LNCaP clone FGC (cell line): ENCODE data around the gene SRPRB.

Experiments
- DNase-seq: peaks from one replicate; pipeline ENCODE4 v3.0.0-alpha.2; 2011; ENCODE audit warnings: low read depth
- H3K4me3 ChIP-seq: 2 replicates; pipeline ENCODE4 v1.5.1; 2011; ENCODE audit warnings: mild to moderate bottlenecking, low read depth, low read length, control low read depth
- CTCF ChIP-seq: IDR thresholded peaks from 2 replicates; pipeline ENCODE4 v1.5.1; 2012; ENCODE audit warnings: mild to moderate bottlenecking; ENCODE audit not compliant: control insufficient read depth, insufficient read depth; ENCODE audit errors: extremely low read depth

The SRPRB gene

DNA sequence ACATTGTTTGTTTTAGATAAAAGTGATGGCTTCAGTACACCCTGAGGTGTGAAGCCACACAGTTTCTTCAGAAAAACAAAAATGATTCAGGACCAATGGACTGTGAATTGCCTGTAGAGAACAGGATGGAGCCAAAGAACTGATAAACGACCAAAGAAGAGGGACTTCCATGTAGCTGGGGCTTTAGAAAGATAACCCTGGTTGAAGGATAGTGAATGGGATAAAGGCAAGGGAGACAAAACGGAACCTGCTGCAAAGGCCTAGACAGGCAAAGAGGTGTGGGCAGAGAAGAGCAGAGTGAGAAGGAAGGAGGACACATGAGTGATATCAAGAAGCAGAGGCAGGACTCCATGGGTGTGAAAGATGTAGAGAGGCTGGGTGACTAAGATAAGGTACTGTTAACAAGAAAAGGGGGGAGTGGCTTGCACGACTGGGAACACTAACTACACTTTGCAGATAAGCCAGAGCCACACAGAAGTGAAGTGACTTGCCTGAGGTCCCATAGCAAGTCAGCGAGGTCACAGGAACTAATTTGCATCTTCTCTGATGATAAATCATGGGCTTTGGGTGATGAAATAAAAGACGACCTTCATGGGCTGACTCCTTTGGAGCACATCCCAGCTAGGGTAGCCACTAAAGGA, 45.8 kb downstream of the SRPRB start:
- no peak overlapping the region for H3K4me3 ChIP-seq
- TF ChIP-seq CTCF = no peak
- no peak for DNase-seq

DNA sequence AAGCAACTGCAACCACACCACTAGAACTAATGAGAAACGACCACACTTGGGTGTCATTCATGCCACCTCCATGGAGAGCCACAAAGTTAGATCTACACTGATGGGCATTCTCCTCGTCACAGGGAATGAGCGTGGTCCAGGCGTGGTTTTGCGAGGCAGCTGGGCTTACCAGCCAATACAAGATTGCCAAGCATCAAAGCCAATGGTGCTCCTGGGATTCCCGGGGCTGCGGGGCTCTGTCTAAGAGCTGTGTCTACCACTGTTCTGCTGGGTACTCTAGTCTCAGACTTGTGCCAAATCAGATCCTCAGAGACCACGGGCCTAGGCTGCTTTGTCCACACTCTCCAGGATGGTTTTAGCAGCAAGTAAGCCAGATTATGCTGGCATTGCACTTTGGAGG, 46.3 kb downstream of the SRPRB start:
- TF ChIP-seq CTCF = no peak
- H3K4me3 ChIP-seq = no peak overlapping the region
- no peak for DNase-seq

- DNase-seq = no peak
- no peak overlapping the region for H3K4me3 ChIP-seq
- no peak for TF ChIP-seq CTCF
Observed at GRCh38 chr3:133853063-133853924, 47.7 kb downstream of the SRPRB start.

DNA sequence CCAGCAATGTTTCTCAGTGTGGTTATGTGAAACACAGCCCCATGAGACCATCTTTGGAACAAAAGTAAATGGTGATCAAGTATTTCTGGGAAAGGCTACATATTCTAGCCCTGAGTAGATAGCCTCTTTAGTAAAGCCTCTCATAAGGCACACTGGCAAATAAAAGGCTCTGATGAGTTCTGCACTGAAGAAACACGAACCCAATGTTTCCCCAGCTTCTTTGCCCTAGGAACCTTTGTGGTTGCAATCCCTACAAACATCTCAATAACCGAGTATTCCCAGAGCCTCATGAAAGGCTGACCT, 48.3 kb downstream of the SRPRB start:
- no peak for TF ChIP-seq CTCF
- DNase-seq = no peak
- H3K4me3 ChIP-seq = no peak overlapping the region

DNA sequence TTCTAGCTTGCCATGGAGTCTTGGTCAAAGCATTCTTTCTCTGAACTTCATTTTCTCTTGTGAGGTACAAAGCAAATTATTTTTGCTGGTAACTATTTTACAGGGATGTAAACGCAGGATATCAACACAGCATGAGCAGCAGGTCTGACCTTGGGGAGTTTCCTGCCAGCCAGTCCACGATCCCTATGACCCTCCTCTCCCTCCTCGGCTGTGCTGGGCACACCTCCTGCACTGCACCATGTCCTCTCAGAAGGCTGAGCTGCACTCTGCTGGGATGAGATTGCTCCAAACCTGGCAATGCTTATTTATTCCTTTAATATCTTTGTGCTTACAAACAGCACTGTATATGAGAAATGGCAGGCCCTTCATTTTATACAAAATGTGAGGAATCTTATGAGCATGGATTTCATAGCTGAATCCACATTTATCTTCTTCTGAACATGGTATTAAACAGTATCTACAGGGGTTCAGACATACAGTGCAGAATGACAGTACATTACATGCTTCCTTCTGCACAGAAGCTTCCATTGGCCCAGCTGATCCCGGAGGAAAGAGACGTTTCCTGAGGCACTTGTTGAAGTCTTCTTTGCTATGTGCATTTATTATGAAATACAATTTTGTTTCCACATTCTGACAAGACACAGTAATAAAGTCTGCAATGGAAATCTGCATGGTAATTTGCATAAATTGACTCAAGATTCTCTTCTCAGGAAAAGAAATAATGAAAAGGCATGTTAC, 48.8 kb downstream of the SRPRB start:
- no peak overlapping the region for H3K4me3 ChIP-seq
- no peak for DNase-seq
- TF ChIP-seq CTCF = no peak

- no peak overlapping the region for H3K4me3 ChIP-seq
- DNase-seq = no peak
- no peak for TF ChIP-seq CTCF
Observed at GRCh38 chr3:133855002-133855370, 49.4 kb downstream of the SRPRB start.
